OCI-LY3 (cell line): ENCODE measurements around the gene AP1S3.
"Not testable (repeated sequence)": the region's sequence is repeated elsewhere in the genome, so short reads cannot be mapped to it uniquely, and the experiment has no call there.

ENCODE experiments used
- H2AFZ ChIP-seq: fragments of 200-600, 300-600 bp; shearing (Covaris generic); 2 replicates; pipeline ENCODE4 v1.6.0; 2014; ENCODE audit warnings: antibody characterized with exemption, low read depth, low read length
- H3K27ac ChIP-seq: fragments of 200-600, 300-600 bp; sonication (generic); 2 replicates; pipeline ENCODE4 v1.5.1; 2014; ENCODE audit warnings: mild to moderate bottlenecking, low read length, moderate library complexity, mixed read lengths
- H3K27me3 ChIP-seq: fragments of 200-600, 300-600 bp; sonication (generic); 2 replicates; pipeline ENCODE4 v1.6.1; 2014; ENCODE audit warnings: low read depth, low read length, mixed read lengths
- H3K36me3 ChIP-seq: fragments of 200-600, 300-600 bp; sonication (generic); replicated peaks from 2 replicates; pipeline ENCODE3; 2014; ENCODE audit warnings: low read depth, low read length, mixed read lengths
- H3K4me1 ChIP-seq: fragments of 300-600, 200-600 bp; sonication (generic); 2 replicates; pipeline ENCODE4 v1.6.1; 2014; ENCODE audit warnings: low read length, mixed read lengths
- H3K4me2 ChIP-seq: fragments of 200-600, 300-600 bp; sonication (generic); 2 replicates; pipeline ENCODE4 v1.6.1; 2014; ENCODE audit warnings: low read length, mixed read lengths
- H3K4me3 ChIP-seq: fragments of 300-600, 200-600 bp; sonication (generic); 2 replicates; pipeline ENCODE4 v1.5.1; 2014; ENCODE audit warnings: antibody characterized with exemption, mild to moderate bottlenecking, low read length, moderate library complexity
- H3K79me2 ChIP-seq: fragments of 300-600, 200-600 bp; shearing (Covaris generic); 2 replicates; pipeline ENCODE4 v1.6.1; 2014; ENCODE audit warnings: mild to moderate bottlenecking, low read length, mixed read lengths
- H3K9ac ChIP-seq: fragments of 300-600, 200-600 bp; shearing (Covaris generic); 2 replicates; pipeline ENCODE4 v1.6.0; 2014; ENCODE audit warnings: mild to moderate bottlenecking, low read length, moderate library complexity
- H3K9me3 ChIP-seq: fragments of 200-600, 300-600 bp; shearing (Covaris generic); 2 replicates; pipeline ENCODE4 v1.6.1; 2014; ENCODE audit warnings: low read length, mixed read lengths; ENCODE audit not compliant: insufficient read depth
- H4K20me1 ChIP-seq: fragments of 200-600, 300-600 bp; sonication (generic); 2 replicates; pipeline ENCODE4 v1.6.1; 2016; ENCODE audit warnings: low read length, mixed read lengths; ENCODE audit not compliant: insufficient read depth
- EZH2phosphoT487 ChIP-seq: fragments of 200-600 bp; shearing (Covaris generic); IDR thresholded peaks from 2 replicates; pipeline ENCODE4 v1.6.1; 2018; ENCODE audit warnings: antibody characterized with exemption, mixed run types, low read depth
- TF ChIP-seq, protein P1 (sequence below): fragments of 200-600, 300-600 bp; sonication (generic); IDR thresholded peaks from 2 replicates; pipeline ENCODE4 v1.5.1; 2014; ENCODE audit warnings: antibody characterized with exemption, low read length, low read depth

AP1S3 gene

DNA sequence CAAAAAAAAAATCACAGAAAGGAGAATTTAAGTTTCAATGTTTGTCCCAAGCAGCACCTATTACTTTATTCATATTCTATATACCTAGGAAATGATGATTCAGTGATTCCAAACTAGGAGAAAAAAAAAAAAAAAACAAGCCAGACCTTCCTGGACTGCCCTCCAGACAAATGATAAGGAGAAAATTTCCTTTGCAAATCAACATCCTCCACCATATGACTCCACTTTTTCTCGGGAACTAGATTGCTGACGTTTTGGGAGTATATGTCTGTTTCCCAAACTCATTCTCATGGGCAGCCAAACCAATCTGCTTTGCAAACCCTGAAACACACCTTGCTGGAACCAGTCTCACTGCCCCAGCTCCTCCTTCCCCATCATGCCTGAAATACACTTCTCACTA lies 16.8 kb downstream of the AP1S3 start:
- H2AFZ ChIP-seq = no peak overlapping the region
- H3K27ac ChIP-seq = no peak overlapping the region
- peaks cover 81% of the 10 kb centered on the region for H3K79me2 ChIP-seq

GRCh38 chr2:223819891-223820290 lies 17.5 kb downstream of the AP1S3 start:
- no peak overlapping the region for H3K4me2 ChIP-seq
- TF ChIP-seq, protein P1, sequence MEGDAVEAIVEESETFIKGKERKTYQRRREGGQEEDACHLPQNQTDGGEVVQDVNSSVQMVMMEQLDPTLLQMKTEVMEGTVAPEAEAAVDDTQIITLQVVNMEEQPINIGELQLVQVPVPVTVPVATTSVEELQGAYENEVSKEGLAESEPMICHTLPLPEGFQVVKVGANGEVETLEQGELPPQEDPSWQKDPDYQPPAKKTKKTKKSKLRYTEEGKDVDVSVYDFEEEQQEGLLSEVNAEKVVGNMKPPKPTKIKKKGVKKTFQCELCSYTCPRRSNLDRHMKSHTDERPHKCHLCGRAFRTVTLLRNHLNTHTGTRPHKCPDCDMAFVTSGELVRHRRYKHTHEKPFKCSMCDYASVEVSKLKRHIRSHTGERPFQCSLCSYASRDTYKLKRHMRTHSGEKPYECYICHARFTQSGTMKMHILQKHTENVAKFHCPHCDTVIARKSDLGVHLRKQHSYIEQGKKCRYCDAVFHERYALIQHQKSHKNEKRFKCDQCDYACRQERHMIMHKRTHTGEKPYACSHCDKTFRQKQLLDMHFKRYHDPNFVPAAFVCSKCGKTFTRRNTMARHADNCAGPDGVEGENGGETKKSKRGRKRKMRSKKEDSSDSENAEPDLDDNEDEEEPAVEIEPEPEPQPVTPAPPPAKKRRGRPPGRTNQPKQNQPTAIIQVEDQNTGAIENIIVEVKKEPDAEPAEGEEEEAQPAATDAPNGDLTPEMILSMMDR = no peak
- TF ChIP-seq EZH2phosphoT487 = no peak
- no peak overlapping the region for H2AFZ ChIP-seq
- H3K27me3 ChIP-seq = no peaks in the 10 kb centered on the region
- H3K4me3 ChIP-seq = no peak overlapping the region
- peaks cover 86% of the 10 kb centered on the region for H3K79me2 ChIP-seq
- no peak overlapping the region for H3K9ac ChIP-seq
- H3K36me3 ChIP-seq = no peaks in the 10 kb centered on the region
- H3K4me1 ChIP-seq = peaks cover 27% of the 10 kb centered on the region
- H3K9me3 ChIP-seq = no peaks in the 10 kb centered on the region
- H3K27ac ChIP-seq = no peak overlapping the region
- peaks cover 31% of the 10 kb centered on the region for H4K20me1 ChIP-seq

More for the DNA sequence above, 16.8 kb downstream of the AP1S3 start:
- H4K20me1 ChIP-seq = peaks cover 30% of the 10 kb centered on the region
- H3K9me3 ChIP-seq = no peaks in the 10 kb centered on the region
- H3K9ac ChIP-seq = no peak overlapping the region
- H3K36me3 ChIP-seq = no peaks in the 10 kb centered on the region
- no peak overlapping the region for H3K4me3 ChIP-seq
- H3K4me1 ChIP-seq = peaks cover 30% of the 10 kb centered on the region
- no peak overlapping the region for H3K4me2 ChIP-seq
- no peaks in the 10 kb centered on the region for H3K27me3 ChIP-seq
- no peak for TF ChIP-seq EZH2phosphoT487
- TF ChIP-seq, protein P1 = no peak

- TF ChIP-seq, protein P1 = no peak
- no peak for TF ChIP-seq EZH2phosphoT487
- H4K20me1 ChIP-seq = peaks cover 29% of the 10 kb centered on the region
- peaks cover 4% of the 10 kb centered on the region; the same call in 1 of the 2 replicates for H3K4me1 ChIP-seq
- H2AFZ ChIP-seq = no peak overlapping the region
- no peak overlapping the region for H3K4me2 ChIP-seq
- H3K4me3 ChIP-seq = no peak overlapping the region
- no peaks in the 10 kb centered on the region for H3K9me3 ChIP-seq
- no peak overlapping the region for H3K9ac ChIP-seq
- H3K27me3 ChIP-seq = no peaks in the 10 kb centered on the region
- peaks cover 75% of the 10 kb centered on the region for H3K79me2 ChIP-seq
- H3K36me3 ChIP-seq = no peaks in the 10 kb centered on the region
- no peak overlapping the region for H3K27ac ChIP-seq
Measured at GRCh38 chr2:223815884-223816570, 21.4 kb downstream of the AP1S3 start.

DNA sequence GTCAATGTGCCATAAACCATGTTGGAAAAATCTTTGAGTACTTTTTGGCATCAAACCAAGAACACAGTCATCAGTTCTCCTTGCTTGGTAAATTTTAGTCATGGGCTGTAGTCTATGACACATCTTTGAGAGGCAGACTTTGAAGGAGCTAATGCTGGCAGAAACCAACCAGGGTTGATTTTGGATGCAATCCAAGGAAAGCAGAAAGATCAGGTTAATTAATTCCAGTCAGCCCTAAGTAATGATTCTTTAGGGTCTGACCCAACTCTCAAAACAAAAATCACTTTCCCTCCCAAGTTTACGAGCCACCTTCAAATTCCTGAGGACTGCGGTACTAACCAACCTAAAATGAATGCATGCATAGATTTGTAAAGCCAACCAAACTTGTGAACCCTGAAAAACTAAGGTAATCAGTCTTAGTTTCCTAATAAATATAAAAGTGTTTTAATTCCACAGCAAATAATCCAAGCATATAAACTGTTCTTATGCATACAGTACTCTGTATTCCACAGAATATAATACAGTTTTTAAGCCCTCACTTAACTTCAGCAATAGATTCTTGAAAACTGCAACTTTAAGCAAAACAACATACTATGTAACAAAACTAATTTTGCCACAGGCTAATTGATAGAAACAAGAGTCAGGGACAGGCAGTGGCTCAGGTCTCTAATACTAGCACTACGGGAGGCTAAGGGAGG lies 22.0 kb downstream of the AP1S3 start:
- Histone ChIP-seq H3K27ac (no peak overlapping the region), H3K79me2 (peaks cover 68% of the 10 kb centered on the region), H3K9me3 (no peaks in the 10 kb centered on the region), H3K36me3 (no peaks in the 10 kb centered on the region), H3K9ac (no peak overlapping the region), H3K27me3 (no peaks in the 10 kb centered on the region), H3K4me2 (no peak overlapping the region), H3K4me1 (peaks cover 4% of the 10 kb centered on the region; the same call in 1 of the 2 replicates), H2AFZ (no peak overlapping the region), H4K20me1 (peaks cover 29% of the 10 kb centered on the region), H3K4me3 (no peak overlapping the region)
- TF ChIP-seq, protein P1 = no peak
- TF ChIP-seq EZH2phosphoT487 = no peak

DNA sequence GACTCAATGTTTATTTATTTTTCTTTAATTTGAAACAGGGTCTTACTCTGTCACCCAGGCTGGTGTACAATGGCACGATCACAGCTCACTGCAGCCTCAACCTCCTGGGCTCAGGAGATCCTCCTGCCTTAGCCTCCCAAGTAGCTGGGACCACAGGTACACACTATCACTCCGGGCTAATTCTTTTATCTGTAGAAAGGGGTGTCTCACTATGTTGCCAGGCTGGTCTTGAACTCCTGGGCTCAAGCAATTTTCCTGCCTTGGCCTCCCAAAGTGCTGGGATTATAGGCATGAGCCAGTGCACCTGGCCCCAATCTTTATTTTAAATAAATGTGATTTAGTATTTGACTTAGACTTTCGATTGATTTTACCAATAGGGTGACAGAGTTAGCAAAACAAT lies 22.6 kb downstream of the AP1S3 start:
- Histone ChIP-seq H4K20me1 (peaks cover 25% of the 10 kb centered on the region), H3K79me2 (peaks cover 67% of the 10 kb centered on the region)
- H3K9ac ChIP-seq, H3K27ac ChIP-seq, H2AFZ ChIP-seq, H3K4me2 ChIP-seq, H3K4me1 ChIP-seq, H3K36me3 ChIP-seq, H3K4me3 ChIP-seq, H3K27me3 ChIP-seq, H3K9me3 ChIP-seq: not testable (repeated sequence)
